ENCODE measurements around the gene ERAP2.

Gene ERAP2

GRCh38 chr5:96967400-96967799 lies 91.1 kb downstream of the ERAP2 start:
- Mint-ChIP-seq H3K27me3 (no peaks in the 10 kb centered on the region), H3K27ac (no peak overlapping the region), H3K9me3 (peaks cover 6% of the 10 kb centered on the region), H3K4me3 (no peak overlapping the region), H3K4me1 (peaks cover 85% of the 10 kb centered on the region), H3K36me3 (ENCODE audit: low read depth) (peaks cover 3% of the 10 kb centered on the region)
- ATAC-seq: no peak
- no peak for DNase-seq

- no peak overlapping the region for H3K4me3 Mint-ChIP-seq
- H3K9me3 Mint-ChIP-seq: peaks cover 6% of the 10 kb centered on the region
- DNase-seq (no peak), ATAC-seq (no peak)
- H3K27ac Mint-ChIP-seq: no peak overlapping the region
- H3K27me3 Mint-ChIP-seq: no peaks in the 10 kb centered on the region
- peaks cover 85% of the 10 kb centered on the region for H3K4me1 Mint-ChIP-seq
- H3K36me3 Mint-ChIP-seq (ENCODE audit: low read depth): peaks cover 3% of the 10 kb centered on the region
Measured at GRCh38 chr5:96968074-96968473, 91.8 kb downstream of the ERAP2 start.

GRCh38 chr5:96968614-96969013 lies 92.3 kb downstream of the ERAP2 start:
- H3K4me3 Mint-ChIP-seq: no peak overlapping the region
- peak; percentile 33 for ATAC-seq

More at GRCh38 chr5:96968614-96969013, 92.3 kb downstream of the ERAP2 start:
- H3K4me1 Mint-ChIP-seq: peaks cover 85% of the 10 kb centered on the region
- peaks cover 3% of the 10 kb centered on the region for H3K36me3 Mint-ChIP-seq (ENCODE audit: low read depth)
- H3K9me3 Mint-ChIP-seq: peaks cover 6% of the 10 kb centered on the region
- no peak for DNase-seq
- H3K27me3 Mint-ChIP-seq: no peaks in the 10 kb centered on the region
- no peak overlapping the region for H3K27ac Mint-ChIP-seq

Measured in activated naive CD8-positive, alpha-beta T cell treated with anti-CD3 and anti-CD28 coated beads, Interleukin-2, amount 50 U/mL, for 24 hours (primary cell).